ENCODE results near the gene BMF.

- no peak for TF ChIP-seq CTCF (IDR thresholded peaks at IDR 0.05)
- TF ChIP-seq POLR2AphosphoS5 (IDR thresholded peaks at IDR 0.05): no peak
- no peak for TF ChIP-seq POLR2A (IDR thresholded peaks at IDR 0.05)
- TF ChIP-seq EP300 (IDR thresholded peaks at IDR 0.05; ENCODE audit: low read depth): no peak
Measured at GRCh38 chr15:40097968-40098476, 10.7 kb downstream of the BMF start.

Data from transverse colon (tissue), 4 donors.